ENCODE results near the gene WASF2.

- TF ChIP-seq, protein P1, sequence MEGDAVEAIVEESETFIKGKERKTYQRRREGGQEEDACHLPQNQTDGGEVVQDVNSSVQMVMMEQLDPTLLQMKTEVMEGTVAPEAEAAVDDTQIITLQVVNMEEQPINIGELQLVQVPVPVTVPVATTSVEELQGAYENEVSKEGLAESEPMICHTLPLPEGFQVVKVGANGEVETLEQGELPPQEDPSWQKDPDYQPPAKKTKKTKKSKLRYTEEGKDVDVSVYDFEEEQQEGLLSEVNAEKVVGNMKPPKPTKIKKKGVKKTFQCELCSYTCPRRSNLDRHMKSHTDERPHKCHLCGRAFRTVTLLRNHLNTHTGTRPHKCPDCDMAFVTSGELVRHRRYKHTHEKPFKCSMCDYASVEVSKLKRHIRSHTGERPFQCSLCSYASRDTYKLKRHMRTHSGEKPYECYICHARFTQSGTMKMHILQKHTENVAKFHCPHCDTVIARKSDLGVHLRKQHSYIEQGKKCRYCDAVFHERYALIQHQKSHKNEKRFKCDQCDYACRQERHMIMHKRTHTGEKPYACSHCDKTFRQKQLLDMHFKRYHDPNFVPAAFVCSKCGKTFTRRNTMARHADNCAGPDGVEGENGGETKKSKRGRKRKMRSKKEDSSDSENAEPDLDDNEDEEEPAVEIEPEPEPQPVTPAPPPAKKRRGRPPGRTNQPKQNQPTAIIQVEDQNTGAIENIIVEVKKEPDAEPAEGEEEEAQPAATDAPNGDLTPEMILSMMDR (IDR thresholded peaks at IDR 0.05; ENCODE audit: low read depth, low read length) = no peak
- TF ChIP-seq, protein P2, sequence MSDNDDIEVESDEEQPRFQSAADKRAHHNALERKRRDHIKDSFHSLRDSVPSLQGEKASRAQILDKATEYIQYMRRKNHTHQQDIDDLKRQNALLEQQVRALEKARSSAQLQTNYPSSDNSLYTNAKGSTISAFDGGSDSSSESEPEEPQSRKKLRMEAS (IDR thresholded peaks at IDR 0.05; ENCODE audit: low read depth, low read length) = no peak
- TF ChIP-seq POLR2A (IDR thresholded peaks at IDR 0.05; ENCODE audit: extremely low read depth, insufficient read length) (no peak), MYC (IDR thresholded peaks at IDR 0.05; ENCODE audit: low read depth, low read length) (no peak)
Observed at GRCh38 chr1:27538793-27539192, 48.8 kb upstream of the WASF2 start.
